Measurements from ENCODE around the gene TSC22D2.

TSC22D2 gene

GRCh38 chr3:150411106-150411460 lies 3.0 kb downstream of the TSC22D2 start:
- DNase-seq: no peak

GRCh38 chr3:150411546-150411945 lies 3.4 kb downstream of the TSC22D2 start:
- no peak for DNase-seq

GRCh38 chr3:150411976-150412375 lies 3.9 kb downstream of the TSC22D2 start:
- no peak for DNase-seq

GRCh38 chr3:150412561-150413231 lies 4.6 kb downstream of the TSC22D2 start:
- DNase-seq: no peak

DNA sequence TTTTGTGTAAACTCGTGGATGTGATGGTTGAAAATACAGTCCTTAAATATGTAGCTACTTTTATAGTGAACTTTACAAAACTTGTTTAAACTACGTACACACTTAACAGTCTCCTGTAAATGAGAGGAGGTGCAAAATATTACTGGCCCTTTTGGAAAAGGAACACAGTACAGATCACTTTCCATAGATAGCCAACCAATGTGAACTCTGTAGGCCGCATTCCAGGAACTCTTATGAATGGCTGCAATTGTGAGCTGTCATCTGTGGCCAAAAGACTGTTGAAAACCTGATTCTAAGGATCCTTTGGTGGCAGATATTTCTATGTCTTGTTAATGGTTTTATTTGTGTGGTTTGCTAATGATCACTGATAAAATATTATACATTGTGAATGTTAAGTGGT lies 6.2 kb downstream of the TSC22D2 start:
- peak in 39 of 56 donors; percentile 0 to 53 (median 25) for DNase-seq

DNA sequence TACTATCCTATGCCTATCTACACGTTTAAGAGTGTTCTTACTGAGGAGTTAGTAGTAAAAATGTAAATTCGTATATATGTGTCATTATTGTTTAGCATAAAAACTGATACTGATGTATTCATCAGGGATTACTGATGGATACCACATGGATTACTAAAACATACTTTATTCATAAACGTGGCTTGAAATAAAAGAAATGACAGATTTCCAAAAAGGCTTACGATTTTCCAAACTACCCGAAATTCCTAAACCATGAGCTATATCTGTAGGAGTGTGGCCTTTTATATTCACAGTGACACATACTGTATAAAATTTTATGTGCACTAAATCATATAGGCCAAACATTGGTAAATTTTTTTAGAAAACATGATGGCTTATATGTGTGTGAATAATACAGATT lies 6.9 kb downstream of the TSC22D2 start:
- no peak for DNase-seq

DNA sequence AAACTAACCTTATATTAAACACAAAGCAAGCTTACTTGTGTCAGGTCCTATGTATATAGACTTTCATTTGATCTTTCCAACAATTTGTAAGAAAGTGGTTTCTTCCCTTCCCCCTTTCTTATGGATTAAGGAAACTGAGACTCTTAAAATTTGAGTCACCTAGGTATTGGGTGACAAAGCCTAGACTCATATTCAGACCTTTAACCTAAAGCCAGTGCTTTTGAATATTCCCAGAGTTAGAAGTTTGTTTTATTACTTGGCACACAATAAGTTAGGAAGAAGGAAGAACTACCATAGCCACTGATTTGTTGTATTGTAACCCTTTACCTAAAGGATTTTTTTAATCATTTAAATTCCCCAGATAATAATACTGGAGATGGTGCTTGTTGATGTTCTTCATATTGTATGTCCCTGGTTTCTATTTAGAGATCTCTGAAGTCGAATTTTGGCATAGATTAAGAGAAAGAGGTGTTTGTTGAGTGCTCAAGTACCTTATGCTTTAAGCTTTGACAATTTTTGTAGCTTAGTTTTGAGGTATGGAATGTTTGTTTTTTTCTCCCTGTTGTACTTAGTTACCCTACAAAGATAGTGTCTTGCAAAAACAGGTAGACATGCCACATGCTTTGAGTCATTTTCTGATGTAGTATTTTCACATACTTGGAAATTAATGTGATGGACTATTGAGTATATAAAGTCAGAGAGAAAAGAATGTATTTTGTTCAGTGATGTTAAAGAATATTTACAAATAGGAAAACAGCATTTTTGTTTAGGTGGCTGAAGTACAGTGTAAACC lies 11.2 kb downstream of the TSC22D2 start:
- no peak for DNase-seq

DNA sequence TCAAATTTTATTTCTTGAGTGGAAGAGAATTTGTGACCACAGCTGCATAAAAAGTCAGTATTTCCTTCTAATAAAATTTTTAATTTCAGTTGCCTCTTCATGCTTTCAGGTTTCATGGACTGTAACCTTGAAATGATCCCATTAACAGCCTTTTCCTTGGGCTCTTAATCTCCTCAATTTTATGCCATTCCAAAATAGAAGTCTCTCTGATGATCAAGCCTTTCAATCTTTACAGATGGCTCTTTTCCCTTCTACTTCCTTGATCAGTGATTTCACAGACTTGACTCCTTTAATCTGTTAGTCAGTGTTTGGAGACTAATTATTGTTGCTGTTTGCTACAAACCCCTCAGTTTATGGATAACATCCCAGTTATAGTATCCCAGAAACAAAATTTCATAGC lies 11.9 kb downstream of the TSC22D2 start:
- DNase-seq: no peak

DNA sequence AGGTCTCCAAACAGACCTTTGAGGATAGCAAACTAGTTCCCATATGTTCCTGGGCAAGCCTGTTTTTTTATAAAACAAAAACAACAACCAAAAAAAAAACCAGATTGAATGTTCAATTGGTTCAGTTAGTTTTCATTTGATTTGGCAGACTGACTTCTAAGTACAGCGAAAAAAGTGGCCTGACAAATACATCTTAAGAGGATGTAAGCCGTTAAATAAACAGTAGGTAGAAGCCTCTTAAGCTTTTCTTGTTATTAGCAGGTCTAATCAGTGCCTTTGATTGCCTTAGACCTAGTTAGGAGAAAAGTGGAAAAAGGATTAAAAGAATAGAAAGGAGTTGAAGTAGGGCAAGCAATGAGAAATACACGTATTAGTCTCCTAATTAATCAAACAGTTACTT lies 13.2 kb downstream of the TSC22D2 start:
- DNase-seq: no peak

GRCh38 chr3:150421799-150422548 lies 13.9 kb downstream of the TSC22D2 start:
- DNase-seq: no peak

DNA sequence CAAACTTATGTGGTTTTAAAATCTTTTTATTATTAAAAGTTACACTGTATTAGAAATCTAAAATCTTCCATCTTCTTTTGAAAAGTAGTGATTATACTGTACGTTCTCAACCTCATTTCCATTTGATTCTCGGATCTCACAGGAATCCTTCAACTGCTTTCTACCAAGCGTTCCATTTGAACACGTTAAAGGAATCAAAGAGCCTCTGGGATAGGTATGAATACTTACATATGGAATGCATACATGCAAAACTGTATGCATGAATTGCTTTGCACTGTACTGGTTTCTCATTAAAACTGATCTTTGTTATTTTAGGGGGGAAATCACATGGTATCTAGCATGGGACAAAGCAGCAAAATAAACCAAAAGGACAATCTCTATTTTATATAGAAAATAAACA lies 14.8 kb downstream of the TSC22D2 start:
- DNase-seq: no peak

DNA sequence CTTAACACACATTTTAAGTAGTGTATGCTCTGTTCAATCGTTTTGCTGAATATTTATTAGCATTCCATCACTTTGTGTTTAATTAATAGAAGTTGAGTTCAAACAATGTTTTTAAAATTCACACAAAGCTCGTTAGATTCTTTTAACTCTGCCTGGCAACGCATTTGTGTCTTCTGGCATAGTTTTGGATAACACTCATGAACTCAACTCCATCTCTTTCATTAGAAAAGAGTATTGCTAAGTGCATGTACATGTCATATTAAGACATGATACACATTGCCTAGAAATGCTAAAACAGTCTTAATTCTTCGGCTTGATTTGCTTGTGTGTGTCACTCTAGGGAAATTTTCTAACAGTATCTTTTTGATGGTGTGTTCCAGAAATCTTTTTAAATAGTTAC lies 15.7 kb downstream of the TSC22D2 start:
- DNase-seq: no peak

DNA sequence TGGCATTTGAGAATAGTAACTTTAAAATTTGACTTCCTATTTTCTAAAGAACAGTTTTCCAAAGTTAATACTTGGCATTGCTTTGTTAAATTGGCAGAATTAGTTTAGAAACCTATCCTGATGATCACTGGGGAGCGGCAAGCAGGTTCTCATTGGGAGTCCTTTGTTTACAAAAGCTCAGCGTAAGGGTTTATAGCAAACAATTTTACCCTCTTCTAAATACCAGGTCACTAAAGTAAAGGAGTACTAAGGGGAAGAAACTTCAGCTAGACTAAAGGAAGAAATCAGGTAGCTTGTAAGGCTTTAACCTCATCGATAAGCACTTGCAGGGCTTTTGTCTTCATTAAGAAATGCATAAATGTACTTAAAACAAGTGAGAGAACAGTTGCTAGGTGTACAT lies 18.2 kb downstream of the TSC22D2 start:
- no peak for DNase-seq

DNA sequence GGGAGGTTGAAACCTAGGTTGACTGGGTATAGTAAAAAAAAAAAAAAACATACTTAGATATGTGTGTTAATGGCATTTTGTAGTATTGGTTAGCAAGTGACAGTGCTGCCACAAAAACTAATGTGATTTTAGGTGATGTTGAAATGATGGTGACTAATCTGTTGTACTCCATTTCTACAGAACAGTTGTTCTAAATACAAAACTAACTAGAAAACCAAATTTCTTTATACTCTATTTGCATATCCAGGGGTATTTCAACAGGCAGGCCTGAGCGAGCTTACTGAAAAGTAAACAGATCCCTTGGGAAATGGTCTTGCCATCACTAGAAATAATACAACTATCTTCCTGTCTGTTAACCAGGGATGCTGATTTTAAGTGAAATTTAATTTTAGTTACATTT lies 20.5 kb downstream of the TSC22D2 start:
- DNase-seq: no peak

DNA sequence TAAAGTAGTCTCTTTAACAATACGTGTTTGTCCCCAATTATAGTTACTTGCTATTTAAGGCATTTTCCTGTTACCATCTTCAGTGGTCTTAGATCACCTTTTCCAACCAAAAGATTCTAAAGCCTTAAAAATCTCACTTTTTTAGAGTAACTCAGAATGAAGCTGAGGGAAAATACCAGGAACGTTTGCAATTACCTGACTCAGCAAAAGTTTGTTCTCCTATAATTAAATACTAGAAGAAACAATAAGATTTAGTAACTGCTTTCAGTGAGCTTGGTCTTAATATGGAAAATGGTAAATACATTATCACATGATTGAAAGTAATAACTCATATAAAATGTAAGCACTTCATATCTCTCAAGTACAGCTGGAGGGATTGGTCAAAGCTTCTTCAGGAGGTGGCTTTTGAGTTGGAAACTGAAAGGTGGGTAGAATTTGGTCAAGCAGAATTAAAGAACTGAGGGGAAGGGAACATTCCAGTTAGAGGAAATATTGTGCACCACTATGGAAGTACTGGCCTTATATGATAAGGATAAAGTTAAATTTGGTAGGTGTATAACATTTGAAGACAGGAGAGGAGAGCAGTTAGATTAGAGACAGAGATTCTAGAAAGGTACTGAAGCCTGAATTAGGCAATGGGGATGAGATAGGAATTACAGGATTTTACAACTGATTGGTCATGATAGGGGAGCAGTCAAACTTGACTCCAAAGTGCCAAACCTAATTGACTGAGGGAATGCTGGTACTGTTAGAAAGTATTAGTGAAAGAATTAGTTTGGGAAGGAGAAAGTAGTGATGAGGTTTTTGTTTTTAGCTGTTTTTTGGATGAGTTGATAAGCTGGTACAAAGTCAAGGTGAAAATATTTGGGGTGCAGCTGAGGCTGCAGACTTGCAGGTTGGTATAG lies 21.9 kb downstream of the TSC22D2 start:
- no peak for DNase-seq

DNA sequence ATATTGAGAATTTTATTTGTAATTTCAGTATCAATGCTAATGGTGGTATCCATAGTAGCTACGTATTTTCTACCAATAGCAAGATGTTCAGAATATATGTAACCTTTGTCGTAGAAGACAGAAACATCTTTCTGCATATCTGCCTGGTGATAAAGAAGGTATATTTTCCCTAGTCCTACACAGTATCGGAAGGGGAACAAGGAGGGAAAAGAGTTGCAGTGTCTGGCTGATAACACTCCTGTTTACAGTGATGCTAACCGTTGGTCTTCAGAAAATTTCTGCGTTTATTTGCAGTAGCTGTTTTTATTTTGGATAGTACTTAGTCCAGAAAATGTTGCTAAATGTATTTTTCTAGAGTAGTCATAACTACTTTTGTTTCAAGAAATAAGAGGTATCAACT lies 25.2 kb downstream of the TSC22D2 start:
- no peak for DNase-seq

DNA sequence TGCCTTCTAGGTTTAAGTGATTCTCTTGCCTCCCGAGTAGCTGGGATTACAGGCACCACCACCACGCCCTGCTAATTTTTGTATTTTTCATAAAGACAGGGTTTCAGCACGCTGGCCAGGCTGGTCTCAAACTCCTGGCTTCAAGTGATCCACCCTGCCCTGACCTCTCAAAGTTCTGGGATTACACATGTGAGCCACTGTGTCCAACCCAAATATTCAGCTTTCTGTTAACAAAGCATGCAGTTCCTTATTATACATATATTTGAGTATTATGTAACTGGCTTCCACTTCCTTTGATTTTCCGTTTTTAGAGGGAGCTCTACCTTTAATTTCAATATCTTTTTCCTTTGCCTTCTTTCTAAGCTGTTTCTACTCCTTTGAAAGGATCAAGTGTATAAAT lies 26.1 kb downstream of the TSC22D2 start:
- no peak for DNase-seq

DNA sequence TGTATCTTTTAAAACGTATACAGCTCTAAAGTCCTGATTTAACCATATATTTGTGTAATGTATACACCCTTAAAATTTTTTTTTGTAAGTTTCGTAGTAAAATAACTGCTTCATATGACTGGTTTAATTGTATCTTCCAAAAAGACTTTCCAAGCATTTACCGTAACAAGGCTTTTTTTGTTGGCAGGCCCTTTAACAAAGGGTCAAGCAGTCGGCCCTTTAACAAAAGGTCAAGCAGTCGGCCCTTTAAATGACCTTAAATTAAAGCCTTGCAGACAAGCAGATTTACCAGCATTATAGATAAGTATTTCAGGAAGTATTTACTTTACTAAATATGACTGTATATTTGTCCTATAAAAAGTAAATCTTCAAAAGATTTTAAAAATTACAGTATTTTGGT lies 28.1 kb downstream of the TSC22D2 start:
- DNase-seq: no peak

DNA sequence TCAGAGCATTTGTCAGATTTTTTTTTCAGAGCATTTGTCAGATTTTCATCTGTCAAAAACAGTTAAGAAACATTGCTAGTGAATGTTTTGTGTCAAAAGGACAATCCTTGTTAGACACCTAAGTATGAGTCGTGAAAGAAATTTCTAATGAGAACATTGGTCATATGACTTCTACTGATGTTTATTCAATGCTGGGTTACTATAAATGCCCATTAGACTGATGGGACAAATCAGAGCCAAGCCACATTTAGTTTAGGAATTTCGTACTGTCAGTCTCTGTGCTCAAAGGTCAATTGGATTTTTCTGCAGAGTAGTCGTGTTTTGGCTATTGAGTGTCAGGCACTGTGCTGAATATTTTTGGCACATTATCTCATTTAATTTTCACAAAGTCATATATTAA lies 31.6 kb downstream of the TSC22D2 start:
- no peak for DNase-seq

- DNase-seq: no peak
Observed at GRCh38 chr3:150443331-150443741, 35.2 kb downstream of the TSC22D2 start.

DNA sequence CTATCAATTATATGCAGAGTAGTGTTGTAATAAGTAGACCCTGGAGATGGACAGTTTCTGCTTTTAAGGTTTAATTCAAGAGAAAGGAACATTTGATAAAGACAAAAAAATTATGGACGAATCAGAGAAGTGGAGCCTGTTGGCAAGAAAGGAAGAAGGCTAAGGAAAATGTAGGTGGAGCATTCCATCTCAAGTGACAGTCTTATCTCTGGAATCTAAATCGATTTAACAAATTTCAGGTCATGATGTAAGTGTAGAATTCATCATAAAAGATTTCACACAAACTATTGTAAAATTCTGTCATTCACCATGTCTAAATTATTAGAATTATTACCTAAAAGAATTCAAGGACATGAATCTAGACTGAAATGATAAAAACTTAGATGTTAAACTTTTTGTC lies 36.3 kb downstream of the TSC22D2 start:
- DNase-seq: no peak

Data from nucleus accumbens (tissue), 56 donors.